Activated T-cell treated with anti-CD3 and anti-CD28 coated beads, Interleukin-2, amount 50 U/mL, for 1 hour (primary cell): ENCODE data around the gene PARP1.

Source experiments
- DNase-seq: peaks from one replicate; pipeline ENCODE4 v3.0.0-alpha.2; 2020

The PARP1 gene

DNA sequence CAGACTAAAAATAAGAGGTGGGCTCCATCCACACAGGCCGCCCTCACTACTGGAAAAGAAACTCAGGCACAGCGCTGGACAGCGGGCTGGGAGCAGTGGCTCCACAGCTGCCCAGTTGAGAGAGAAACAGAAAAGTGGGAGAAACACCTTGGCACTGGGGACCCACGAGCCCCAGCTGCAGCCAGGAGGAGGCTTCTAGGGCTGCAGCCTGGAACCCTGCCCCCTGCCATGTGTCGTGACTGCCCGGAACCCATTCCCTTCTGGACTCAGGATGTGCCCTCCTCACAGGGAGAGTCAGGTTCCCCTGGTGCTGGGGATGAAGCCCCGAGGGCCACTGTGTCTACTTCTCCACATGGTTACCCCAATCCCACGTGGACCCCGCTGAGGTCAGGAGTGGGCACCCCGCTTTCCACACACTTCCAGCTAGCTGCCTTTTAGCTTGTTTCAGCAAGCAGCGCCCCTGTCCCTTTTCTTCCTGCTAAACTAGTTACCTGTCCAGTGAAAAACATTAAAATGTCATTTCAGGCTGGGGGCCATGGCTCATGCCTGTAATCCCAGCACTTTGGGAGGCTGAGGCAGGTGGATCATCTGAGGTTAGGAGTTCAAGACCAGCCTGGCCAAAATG is 35.9 kb downstream of the PARP1 start:
- no peak for DNase-seq

DNA sequence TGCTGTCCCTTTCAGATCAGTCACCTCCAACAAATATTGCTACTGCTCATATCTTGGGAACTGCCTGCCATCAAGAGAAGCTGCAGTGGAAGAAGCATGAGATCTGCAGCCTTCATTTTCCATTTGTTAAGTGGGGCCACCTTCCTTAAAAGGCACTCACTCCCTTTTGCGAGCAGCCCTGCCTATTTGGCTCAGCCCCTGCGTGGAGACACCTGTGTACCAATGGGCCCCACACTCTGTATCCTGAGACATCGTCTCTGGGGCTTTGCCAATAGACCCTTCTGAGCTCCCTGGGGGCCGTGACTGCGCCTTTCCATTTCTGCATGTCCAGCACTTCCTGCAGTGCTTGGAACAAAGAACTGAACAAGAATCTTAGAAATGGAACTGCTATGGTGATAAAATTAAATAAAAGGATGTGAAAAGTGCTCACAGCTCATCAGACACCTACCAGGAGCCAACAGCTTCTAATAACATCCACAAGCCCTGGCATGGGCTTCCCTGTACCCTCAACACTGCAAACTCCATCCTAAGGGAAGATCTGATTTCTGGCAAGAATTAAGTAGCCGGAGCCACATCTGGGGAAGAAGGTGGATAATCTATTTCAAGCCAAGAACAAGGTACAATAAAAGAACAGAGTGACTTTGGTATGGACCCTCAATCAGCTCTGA is 36.7 kb downstream of the PARP1 start:
- DNase-seq, result no peak

DNA sequence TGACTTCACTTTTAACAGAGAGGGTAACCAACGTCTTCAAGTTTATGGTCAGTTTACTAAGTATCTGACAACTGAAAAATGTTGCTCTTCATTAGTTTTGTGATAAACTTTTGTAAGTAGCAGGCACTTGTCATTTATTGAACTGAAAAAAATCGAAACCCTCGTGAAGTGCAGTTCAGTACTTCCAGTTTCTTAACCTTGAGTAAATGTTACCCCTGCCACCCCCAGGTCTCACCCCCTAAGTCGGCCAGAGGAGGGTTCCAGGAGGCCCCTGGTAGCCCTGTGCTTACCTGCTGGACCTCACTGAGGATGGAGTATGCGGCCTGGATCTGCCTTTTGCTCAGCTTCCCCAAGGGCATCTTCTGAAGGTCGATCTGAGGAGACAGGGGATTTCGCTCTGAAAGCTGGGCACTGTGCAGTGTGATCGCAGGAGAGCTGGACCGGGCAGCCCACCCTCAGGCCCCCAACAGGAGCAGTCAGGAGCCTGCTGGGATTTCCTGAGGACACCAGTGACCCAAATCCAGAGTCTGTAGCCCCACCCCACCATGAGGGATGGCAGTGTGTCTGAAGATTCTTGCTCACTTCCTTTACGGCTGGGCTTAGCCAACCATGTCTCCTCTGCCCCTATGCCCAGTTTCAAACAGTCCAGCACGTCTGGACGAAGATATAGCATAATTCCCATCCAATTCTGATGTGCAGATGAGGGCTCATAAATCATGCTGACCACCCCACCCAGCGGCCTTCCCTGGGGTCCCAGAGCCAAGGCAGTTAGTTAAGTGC is 37.6 kb downstream of the PARP1 start:
- DNase-seq, result no peak

DNA sequence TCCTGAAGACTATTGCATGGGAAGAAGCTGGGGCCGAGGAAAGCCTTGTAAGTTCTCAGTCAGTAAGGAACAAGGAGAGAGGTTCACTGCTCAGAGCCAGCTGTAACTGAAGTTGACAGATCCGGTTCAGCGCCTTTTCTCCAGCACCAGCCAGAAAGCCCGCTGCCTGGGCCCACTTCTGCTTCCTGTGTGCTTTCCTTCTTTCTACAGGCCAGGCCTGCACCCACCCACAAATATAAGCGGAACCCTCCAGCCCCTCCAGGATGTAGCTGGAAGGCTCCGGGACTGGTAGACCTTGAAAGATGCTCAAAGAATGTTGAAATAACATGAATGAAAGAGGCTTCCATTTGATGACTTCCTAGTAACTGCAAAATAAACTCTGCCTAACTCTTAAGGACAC is 38.8 kb downstream of the PARP1 start:
- no peak for DNase-seq

DNA sequence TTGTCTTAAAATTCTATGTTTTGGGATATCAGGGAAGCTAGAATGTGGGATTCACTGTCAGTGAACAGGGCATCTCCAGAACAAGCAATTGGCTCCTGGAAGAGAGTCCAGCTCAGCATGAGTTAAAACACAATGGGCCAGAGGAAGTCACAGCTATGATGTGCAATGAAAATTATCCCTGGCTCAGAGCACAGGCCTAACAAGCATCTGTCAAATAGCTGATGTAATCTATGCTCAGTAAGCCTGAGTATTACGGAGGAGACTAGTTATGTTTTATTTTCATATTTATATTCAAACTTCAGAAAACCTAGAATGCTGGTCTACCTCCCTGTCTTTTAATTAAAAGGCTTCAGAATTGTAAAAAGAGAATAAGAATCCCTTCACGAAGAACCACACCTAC is 41.6 kb downstream of the PARP1 start:
- DNase-seq, result no peak

DNA sequence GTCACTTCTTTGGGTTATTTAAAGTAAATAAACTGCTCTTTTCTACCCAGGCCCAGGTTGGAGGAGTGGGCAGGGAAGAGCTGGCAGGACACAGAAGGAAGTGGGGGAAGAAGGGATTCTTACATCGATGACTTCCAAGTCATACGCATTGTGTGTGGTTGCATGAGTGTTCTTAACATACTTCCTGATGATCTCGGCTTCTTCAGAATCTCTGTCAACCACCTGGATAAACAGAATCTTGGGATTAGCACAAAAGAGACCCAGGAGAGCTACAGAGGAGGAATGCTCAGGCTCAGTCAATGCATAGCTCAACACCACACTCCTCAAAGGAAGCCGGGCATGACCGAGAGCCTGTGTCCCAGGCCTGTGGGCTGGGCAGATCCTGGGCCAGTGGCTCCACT is 42.1 kb downstream of the PARP1 start:
- no peak for DNase-seq

DNA sequence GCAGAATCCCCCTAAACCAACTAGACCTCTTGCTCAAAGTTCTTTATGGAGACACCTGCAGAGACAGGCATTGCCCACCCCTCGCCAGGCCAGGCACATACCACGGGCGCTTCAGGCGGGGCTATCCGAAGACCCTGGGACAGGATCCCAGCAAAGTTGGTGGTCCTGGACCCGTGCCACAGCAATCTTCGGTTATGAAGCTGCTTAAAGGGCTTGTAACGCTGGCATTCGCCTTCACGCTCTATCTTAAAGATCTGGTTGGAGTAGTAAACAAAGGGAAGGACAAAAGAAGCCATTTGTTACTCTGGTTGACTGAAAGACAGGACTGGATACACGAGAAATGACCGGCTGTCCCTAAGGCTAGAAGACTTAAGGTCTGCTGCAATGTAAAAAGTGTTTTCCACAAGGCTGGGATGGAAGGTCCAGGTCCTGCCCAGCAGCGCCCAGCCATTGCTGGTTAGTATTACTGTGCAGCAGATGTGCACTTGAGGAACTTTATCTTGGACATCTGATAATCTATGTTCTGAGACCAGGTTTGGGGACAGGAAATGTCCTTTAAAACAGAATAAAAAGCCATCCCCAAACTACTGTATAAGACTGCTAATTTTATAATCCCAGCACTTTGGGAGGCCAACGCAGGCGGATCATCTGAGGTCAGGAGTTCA is 42.9 kb downstream of the PARP1 start:
- DNase-seq, result no peak

DNA sequence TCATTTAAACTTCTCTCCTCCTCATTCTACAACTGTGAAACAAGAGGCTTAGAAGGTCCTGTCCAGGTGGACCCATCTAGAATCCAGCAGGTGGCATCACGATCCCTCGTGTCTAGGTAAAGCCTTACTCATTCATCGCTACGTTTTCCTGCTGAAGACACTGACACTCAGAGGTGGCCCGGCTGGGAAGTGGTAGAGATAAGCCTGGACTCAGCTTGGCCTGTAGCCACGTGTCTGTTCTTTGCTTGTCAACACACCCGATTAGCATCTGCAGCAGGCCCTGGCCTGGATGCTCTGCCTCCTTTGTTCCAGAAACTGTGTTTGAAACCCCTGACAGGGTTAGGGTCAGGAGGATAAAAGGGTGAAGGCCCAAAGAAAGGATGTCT is 43.4 kb downstream of the PARP1 start:
- no peak for DNase-seq

DNA sequence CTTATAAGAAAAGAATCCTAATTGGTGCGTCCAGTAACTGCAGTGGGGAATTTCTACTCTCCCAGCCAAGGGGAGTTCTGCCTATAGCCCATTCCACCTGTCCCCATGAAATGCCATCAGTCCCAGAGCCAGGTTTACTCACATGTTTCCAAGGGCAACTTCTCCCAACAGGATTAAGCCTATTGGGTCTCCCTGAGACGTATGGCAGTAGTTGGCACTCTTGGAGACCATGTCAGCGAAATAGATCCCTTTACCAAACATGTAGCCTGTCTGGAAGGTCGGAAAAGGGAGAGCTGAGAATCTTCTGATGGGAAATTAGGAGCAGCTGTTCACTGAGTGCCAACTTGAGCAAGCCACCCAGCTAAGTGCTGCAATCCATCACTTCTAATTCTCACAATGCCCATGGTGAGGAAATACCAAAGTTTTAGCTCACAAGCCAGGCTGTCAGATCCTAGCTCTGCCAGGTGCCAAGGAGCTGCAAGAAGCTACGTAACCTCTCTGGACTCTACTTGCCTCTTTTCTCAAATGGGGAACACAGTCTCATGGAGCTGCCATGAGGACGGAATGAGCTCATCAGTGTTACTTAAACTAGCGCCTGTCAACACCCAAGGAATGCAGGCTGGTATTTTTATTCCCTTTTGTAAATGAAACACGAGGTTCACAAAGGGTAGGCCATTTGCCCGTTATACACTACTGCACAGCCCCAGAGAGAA is 43.9 kb downstream of the PARP1 start:
- no peak for DNase-seq

DNA sequence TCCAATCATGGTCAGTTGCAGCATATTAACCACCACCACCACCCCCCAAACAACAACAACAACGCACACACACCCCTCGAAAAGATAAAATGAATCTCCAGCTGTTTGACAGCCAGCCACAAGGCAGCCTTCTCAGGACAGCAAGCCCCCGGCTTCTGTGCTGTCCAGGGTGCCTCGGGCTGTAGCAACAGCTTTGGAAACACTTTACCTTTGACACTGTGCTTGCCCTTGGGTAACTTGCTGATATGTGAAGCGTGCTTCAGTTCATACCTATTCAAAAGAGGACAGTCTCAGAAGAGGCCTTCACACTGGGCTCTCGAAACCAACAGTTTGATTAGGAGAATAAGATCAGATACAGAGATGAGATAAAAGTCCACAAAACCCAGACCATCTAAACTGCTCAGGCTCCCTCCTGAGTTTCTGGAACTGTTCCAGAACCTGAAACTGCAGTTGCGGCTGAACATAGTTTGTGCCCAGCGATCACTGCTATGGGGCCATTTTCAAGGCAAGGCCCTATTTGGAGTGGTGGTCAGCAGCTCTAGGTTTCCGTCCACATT is 44.9 kb downstream of the PARP1 start:
- DNase-seq, result no peak

DNA sequence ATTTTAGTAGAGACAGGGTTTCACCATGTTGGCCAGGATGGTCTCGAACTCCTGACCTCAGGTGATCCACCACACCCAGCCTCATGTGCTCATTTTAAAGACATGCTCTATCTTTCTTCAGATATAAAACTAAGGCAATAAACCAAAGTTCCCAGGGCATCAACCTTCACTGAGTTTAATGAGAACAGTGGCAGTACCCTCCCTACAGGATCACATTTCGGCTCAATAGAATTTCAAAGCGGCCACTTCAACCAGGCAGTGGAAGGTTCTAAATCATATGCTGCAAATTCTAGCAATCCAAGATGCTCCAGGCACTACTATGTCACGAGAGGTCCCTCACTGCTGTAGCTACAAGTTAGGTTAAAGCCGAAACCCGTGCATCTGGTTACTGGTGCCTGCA is 45.5 kb downstream of the PARP1 start:
- no peak for DNase-seq

DNA sequence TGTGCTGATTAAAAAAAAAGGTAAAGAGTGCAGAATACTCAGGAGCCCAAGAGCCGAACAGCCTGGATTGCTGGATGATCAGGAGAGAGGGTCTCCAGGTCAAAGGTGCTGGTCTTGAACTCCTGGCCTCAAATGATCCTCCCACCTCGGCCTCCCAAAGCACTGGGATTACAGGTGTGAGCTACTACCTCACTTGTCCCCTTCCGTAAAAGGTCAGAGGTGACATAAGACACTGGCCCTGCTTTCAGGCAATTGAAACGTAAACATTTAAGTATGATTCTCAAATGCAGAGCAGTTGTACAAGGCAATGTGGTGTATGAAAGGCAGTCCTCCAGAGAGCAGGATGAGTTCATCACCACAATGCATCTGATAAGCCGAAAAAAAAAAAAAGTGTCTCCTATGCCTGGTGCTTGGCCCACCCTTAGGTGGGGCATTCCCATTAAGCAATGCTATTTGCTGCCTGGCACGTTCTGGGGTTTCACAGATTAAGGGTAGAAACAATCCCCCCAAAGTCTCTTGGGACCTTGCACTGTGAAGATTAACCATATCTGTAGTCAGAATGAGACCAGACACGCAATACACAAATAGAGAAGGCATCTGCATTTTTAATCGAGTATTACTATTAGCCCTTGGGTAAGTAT is 47.7 kb downstream of the PARP1 start:
- DNase-seq, result no peak

DNA sequence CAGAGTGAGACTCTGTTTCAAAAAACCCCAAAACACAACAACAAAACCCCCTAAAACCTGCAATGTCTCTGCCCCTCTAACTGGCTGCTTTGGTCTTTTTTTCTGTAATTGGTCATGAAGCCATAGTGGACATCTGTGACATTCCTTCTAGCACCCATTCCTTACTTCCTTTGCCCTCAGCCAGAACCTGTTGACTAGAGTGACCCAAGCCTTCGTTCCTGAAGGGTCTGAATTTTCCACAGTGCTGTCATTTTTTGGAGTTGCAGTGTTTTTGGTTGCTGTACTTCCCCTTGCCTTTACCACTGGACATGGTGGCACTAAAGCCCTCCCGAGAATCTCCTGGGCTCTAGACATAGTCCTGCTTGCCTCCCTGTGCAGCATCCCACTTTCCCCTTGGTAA is 50.5 kb downstream of the PARP1 start:
- no peak for DNase-seq

DNA sequence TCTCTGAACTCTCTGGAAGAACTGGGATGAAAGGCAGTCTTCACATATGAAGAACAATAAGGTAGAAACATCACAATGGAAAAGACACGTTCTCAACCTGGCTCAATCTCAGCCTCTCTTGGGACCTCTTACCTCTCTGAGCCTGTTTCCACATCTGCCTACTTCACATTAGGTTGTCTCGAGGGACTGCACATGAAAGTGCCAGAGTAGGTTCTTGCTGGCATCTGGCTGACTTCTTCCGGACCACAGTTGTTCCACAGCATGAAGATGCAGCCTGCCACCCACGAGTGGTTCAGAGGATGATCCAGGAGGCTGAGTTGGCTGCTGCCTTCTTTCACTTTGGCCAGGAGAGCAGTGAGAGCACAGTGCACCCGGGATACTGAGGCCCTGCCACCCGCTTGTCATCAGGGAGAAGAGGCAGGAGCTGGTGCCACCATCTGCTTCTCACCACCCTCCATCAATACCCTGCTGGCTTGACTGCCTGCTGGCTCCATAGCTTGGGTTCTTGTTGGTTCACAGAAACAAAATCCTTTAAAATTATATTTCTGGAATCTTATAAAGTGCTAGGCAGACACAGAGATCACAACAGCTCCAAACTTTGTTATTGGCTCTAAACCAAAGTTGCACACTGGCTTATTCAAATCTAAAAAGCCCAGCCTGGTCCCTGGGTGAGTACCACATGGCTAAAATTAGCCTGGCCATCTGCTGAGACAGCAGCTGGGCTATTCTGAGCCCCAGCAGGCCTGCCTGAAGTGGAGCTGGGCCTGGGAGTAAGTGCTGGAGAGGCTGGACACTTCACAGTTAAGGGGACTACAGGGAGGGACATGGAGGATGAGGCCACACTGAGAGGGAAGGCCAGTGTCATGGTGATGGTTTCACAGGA is 52.0 kb downstream of the PARP1 start:
- no peak for DNase-seq

DNA sequence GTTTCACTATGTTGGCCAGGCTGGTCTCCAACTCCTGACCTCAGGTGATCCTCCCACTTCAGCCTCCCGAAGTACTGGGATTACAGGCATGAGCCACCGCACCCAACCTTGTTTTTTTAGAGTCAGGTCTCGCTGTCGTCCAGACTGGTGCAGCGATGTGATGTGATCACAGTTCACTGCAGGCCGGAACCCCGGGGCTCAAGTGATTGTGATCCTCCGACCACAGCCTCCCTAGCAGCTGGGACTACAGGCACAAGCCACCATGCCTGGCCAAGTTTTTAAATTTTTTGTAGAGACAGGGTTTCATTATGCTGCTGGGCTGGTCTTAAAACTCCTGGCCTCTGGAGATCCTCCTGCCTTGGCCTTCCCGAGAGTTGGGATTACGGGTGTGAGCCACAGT is 52.9 kb downstream of the PARP1 start:
- no peak for DNase-seq

DNA sequence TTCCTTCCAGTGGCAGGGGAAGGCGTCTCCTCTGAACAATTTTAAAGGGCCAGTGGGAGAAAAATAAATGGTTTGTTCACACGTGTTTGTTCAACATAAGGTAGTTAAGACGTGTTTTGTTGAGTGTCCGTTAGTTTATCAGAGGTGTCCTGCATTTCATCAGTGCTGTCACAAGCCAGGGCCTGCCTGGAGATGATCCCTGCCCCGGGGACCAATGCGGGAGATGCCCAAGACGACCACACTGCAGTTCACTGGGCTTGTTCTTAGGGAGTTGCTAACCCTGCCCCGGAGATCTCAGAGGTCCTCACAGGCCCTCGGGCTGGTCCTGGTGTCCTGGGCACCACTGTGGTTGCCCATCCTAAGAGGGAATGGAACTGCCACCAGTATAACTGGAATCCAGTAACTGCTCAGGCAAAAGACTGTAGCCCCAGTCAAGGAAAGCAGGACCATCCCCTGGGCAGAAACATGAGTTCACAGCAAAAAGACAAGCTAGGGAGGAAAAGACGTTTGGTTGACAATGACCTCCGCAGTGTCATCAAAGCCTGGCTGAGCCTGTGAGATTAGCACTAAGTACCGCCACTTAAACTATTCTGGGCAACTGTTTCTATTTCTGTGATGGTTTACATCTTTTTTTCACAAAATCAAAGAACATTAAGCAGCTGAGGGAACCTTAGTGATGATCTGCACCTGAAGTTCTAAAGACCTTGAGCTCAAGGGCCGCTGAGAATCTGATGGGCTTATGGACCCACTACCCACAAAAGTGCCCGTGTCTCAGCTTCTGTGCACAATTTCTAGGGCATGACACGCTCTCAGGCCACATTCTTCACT is 54.0 kb downstream of the PARP1 start:
- DNase-seq, result no peak

DNA sequence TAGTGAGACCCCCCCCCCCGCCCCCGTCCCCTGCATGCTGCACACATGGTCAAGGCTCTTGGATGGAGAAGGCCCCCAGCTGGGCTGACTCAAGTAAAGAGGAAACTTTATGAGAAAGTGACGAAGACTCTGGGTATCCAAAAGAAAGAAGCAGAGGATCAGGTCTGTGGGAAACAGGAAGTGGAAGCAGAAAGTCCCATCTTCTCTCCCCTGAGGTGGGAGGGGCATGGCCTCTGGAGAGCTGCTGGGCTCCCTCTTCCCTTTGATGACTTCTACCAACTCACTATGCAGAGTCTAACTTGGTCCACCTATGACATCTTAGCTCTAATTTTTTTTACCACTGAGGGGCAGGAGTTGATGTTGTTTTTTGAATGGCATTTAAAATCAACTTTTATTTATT is 56.2 kb downstream of the PARP1 start:
- no peak for DNase-seq

DNA sequence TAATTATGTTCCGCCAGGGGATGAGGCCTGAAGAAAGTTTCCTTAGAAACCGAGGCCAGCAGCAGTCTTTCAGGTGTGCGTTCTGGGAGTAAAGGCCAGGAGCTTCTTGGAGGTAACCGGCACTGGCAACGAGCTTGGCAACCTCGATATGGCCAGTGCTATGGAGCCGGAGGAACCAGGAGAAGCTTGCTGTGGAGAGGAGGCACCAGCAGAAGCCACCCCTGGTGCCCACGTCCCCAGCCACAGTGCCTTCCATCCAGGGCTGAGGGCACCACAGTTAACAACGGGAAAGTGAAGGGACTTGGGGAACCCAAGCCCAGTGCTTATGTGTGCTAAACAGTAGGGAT is 57.4 kb downstream of the PARP1 start:
- DNase-seq, result no peak

DNA sequence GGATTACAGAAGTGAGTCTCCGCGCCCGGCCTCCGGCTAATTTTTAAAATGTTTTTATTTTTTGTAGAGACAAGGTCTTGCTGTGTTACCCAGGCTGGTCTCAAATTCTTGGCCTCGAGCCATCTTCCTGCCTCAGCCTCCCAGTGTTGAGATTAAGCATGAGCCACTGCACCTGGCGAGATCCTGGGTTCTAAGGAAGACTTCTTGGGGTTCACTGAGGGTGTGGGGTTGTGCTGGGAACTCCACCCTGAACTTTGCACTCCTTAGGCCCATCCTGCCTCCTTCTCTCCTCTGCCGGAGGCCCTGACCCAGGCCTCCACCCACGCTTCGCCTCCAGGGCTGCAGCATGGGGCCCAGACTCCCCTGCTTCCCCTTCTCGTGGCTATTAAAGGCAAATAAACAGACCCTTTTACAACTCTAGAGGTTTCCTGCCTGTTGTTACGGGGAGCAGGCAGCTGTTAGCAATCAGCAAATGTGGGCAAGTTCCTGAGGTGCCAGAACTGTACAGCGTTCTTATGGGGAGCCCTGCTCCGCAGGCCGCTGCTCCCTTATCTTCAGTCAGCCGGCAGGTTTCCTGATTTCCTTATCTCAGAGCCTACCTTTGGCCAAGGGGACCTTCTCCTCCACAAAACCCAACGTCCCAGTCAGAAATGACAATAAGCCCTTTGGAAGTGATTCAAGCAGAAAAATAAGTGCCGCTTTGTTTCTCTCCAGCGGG is 57.9 kb downstream of the PARP1 start:
- no peak for DNase-seq

DNA sequence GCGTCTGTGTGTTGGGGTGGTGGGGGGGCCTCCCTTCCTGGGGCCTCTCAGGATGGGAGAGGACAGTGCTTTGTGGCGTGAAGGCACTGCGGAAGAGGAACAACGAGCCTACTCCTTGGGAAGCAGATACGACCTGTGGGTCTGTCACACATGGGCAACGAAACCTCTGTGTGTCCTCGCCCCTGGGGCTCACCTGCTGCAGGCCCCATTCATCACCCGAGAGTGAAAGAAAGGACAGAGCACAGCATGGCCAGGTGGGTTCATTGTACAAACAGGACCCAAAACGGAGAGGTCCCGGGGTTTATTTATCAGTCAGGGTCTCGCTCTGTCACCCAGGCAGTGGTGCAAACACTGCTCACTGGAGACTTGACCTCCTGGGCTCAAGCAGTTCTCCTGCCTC is 58.8 kb downstream of the PARP1 start:
- DNase-seq, result no peak
